T47D (cell line): Measurements from ENCODE around the gene COL11A1.
A peak's percentile ranks its signal among the peaks of the same experiment; 100 is the strongest.

Source experiments
- DNase-seq, 2 experiments: peaks; one replicate each; pipeline versions ENCODE4 v3.0.0 to v3.0.0-alpha.2; 2011 to 2012; ENCODE audit warnings: low read depth in 1 of 2, low spot score in 1 of 2
- JUND ChIP-seq: IDR thresholded peaks from 2 replicates; pipeline ENCODE4 v1.6.1; 2012; ENCODE audit warnings: low read depth
- in situ Hi-C: cut with HindIII; loops from 2 replicates; pipeline ENCODE4 v1.10.0; 2016; ENCODE audit warnings: low sequenced_read_pairs, low pct_unique_long_range_greater_than_20kb

COL11A1 gene

DNA sequence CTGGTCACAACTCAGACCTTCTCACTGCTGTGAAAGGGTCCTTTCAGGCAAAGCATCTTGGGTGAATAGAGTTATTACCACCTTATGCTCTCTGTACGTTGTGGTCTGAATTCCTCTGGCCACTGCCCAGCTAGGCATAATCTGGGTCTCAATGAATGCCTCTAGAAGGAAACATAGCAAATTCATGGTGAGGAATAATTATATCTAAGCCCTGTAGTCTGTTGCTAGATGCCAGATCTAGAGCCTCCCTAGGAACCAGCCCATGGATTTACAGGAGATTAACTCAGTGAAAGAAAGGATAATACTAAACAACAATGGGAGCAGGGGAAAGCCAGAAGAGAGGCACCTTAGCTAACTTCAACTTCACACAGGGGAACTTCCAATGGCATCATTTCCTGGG is 2.4 kb upstream of the COL11A1 start:
- TF ChIP-seq JUND = no peak
- in situ Hi-C loops = no loop called here
- DNase-seq = no peak

DNA sequence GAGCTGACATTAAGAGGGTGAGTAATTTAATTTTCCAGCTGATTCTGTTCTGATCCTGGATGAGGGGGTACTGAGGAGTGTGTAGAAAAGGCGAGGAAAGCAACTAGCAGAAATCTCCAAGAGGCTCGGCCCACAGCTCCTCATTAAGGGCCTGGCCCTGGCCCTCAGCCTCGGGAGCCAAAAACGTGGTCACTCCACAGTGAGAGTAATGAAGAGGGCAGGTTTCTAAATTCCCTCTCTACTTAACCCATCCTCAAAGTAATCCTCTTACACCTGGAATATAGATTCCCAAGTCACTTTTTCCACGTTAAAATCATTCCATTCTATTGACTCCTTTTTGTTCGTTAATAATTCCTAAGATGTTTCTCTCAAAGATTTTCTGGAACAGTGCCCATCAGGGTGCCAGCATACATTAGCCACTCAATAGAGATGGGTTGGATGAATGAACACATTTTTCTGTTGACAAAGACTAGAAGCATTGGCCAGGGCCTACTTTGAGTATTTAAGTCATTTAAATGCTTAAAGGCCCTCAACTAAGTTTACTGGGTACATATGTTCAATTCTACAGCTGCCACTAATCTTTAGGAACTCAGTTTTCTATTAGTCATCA is 1.1 kb upstream of the COL11A1 start:
- TF ChIP-seq JUND = no peak
- no peak for DNase-seq
- in situ Hi-C loops = no loop called here

DNA sequence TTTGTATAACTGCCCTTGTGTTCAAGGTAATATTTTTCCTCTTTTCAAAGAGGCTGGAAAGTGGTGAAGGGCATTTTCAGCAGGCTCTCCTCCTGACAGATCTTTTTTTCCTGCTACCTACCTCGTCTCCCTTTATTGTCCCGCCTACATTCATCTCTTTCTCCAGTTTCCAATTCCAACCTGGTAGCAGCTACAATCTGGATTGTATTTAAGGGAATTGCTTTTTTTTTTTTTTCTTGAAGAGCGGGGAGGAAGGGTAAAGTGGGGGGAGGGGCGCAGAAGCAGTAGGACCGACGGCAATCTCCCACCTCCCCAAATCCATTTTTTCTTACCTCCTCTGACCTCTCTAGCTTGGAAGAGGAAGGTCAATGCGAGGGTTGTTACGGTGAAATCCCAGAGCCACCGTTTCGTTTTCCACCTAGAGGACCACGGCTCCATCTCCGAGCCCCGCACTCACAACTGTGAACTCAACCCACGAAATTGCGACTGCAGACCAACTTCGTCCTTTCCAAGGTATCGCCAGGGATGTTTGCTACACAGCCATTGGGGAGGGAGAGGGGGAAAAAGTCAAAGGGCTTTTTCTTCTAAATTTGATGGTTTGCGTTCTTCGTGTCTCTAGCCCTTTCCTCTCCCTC is 464 bp downstream of the COL11A1 start:
- in situ Hi-C loops = no loop called here
- no peak for TF ChIP-seq JUND
- no peak for DNase-seq

DNA sequence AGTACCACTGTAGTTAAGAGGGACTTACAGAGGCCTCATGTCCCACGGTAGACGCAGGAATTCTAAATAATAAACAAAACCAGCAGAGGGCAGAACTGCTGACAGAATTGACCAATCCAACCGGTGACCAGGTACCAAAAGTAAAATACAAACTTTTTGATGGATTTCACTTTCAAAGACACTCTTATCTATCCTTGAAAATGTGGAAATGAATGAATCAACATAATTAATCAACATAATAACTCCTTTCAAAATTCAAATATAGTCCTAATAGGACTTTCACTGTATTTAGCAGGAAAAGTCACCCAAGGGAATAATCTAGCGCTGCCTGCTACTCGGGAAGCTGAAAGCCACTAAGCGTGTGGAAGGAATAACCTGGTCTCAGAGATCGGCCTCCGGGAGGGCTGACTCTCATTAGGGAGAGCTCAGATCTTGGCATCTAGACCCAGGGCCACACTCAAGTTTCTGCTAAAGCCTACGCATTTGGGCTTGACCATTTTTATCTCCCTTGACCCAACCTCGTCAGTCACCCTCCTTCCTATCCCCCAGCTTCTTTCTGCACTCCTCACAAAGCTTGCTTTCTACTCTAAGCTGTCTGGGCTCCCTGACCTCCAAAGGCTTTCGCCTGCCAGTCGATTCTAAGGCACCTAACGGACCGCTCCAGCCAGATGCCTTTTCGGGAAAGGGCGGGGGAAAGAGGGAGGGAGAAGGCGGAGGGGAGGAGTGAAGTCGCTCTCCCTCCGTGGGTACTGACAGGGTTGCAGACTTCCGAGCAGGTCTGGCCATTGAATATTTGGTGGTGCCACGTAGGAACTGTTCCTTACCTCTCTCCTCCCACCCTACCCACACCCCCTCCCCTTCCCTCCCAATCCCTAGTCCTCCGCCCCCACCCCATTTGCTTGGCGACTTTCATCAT is 1.6 kb downstream of the COL11A1 start:
- DNase-seq = peak; percentile 28 to 60
- in situ Hi-C loops = no loop called here

DNA sequence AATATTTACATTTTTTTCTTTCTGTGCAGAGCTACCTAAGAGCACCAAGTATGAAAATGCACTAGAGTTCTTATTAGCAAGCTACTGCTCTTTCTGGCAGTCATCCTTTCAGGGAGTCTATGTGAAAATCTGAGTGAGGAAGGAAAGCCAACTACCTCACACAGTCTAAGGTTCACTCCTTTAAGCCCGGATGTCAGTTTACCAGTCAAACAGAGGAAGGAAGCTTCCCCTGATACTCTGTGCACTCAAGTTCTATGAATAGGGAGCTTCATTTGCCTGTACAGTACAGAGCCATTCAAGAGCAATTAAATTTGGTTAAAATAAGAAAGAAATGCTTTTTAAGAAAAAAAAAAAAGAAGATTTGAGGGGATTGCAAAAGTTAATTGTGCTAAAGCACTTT is 6.9 kb downstream of the COL11A1 start:
- DNase-seq = no peak
- in situ Hi-C loops = no loop called here
- TF ChIP-seq JUND = no peak

More for the DNA sequence above, 1.6 kb downstream of the COL11A1 start:
- no peak for TF ChIP-seq JUND

DNA sequence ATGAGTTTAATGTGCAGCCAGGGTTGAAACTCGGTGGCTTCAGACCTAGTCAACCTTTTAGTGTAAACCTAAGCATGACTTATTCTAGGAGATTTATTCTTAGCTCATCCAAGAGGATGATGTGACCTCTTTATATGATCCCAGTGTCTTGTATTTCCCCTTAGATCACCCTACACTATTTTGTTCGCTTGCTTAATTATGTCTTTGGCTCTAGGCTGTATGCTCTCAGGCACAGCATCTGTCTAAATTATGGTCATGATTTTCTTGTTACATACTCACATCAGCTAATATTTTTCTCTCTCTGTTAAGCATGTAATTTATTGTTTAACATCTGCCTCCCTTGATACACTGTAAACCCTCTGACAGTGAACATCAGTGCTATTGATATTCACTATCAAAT is 19.1 kb downstream of the COL11A1 start:
- in situ Hi-C loops = no loop called here
- DNase-seq = no peak
- no peak for TF ChIP-seq JUND

DNA sequence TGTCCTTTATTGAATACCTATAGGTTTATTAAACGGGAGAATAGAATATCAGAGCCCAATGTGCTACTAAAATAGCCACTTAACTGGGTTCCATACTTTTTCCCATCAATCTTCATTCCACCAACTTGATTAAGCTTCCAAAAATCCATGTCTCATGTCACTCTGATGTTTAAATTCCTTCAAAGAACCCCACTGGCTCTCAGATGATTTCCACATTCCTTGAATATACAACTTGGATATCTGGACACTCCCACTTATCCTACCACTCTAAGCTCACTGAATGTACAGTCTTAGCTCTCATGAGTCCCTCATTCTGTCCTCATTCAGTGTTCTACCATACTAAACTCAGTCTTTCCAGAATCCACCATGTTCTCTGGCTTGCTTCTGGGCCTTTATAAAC is 21.1 kb downstream of the COL11A1 start:
- in situ Hi-C loops = no loop called here
- no peak for TF ChIP-seq JUND
- no peak for DNase-seq

DNA sequence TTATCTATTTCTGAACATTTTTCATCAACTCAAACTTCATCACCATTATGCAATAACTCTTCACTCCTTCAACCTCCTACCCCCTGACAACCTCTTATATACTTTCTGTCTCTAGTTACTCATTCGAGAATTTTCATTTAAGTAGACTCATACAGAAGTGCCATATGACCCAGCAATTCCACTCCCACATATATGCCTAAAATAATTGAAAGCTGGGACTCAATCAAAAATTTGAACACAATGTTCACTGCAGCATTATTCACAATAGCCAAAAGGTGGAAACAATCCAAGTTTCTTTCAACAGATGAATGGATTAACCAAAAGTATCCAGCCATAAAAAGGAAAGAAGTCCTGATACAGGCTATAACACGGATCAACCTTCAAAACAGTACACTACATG is 24.1 kb downstream of the COL11A1 start:
- TF ChIP-seq JUND = no peak
- in situ Hi-C loops = no loop called here
- no peak for DNase-seq

DNA sequence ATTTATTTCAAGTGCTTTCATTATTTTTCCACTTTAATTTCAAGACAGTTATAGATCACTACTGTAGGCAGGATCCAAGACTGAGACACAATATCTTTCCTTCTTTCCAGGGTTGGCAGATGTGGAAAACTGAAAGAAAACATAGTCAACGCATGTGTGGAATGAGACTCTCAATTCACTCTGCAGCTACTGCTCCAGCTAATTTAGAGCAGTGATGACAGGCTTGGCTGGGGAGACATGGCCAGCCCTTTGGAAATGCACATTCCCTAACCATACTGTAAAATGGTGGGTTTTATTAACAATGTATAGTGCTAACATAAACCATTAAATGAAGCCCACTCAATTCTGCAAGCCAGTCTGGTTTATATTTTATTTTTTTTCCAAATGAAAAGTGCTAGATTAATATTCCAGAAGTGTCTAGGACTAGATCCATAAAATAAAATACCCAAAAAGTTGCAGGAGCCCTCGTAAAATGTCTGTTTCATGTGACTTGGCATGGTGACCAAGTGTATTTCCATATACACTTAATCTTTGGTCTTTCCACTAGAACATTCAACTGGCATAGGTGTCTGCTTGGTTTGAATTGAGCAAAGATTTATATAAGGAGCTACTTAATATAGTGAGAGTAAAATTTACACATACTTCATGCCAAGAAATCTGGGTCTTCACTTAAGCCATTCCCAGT is 32.9 kb downstream of the COL11A1 start:
- in situ Hi-C loops = no loop called here
- DNase-seq = no peak
- TF ChIP-seq JUND = no peak

DNA sequence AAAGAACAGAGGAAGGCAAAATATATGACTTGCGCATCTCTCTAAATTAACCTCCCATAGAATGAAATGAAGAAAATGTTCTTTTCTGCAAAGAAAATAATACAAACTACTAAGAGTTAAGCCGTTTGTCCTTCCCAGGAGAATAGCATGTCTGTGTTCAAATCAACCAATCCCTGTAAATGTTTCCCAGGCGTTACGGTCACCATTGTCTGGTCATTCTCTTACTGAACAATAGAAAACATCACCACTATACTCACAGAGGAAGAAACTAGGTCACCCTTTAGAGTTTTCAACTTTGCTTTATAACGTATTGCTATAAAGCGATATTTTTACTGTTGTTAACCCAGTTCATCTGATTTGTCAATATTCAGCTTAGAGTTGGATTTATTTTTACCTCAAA is 34.1 kb downstream of the COL11A1 start:
- TF ChIP-seq JUND = no peak
- in situ Hi-C loops = no loop called here
- no peak for DNase-seq

DNA sequence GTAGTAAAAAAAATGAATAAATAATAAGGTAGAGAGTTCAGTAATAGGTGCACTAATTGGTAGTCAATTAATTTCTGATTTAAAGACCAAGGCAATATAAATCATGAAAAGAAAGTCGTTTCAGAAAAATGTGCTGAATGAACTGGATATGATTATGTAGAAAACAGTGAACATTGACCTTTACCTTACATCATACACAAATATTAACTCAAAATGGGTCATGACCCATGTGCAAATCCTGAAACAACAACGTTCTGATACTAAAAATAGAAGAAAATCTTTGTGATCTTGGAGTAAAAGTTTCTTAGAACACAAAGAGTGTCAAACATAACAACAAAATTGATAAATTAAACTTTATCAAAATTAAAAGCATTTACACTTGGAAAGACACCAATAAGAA is 39.1 kb downstream of the COL11A1 start:
- no peak for DNase-seq
- in situ Hi-C loops = no loop called here
- TF ChIP-seq JUND = no peak

DNA sequence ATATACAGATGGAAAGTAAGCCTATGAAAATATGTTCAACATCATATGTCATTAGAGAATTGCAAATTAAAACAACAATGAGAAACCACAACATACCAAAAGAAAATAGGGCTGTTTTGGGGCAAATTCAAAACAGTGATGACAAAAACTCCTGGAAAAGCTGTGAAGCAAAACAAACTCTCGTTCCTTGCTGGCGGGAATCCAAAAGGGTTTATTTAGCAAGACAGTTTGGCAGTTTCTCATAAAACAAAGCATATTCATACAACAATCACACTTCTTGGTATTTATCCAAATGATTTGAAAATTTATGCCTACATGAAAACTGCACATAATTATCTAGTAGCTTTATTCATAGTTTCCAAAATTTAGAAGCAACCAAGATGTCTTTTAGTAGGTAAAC is 44.4 kb downstream of the COL11A1 start:
- DNase-seq = no peak
- no peak for TF ChIP-seq JUND
- in situ Hi-C loops = no loop called here
